Erythroblast (primary cell): ENCODE data around the gene KIAA0825.

Experiments used
- GATA1 ChIP-seq: IDR thresholded peaks from 2 replicates; pipeline ENCODE4 v1.6.1; 2011; ENCODE audit warnings: low read depth, mild to moderate bottlenecking, control low read depth, low read length, moderate library complexity
- POLR2A ChIP-seq: IDR thresholded peaks from 2 replicates; pipeline ENCODE4 v1.6.1; 2011; ENCODE audit warnings: mild to moderate bottlenecking, low read length

GRCh38 chr5:94154672-94155071, 463.7 kb downstream of the KIAA0825 start:
- TF ChIP-seq POLR2A, result no peak
- no peak for TF ChIP-seq GATA1
